NCI-H1048 (cell line): ENCODE measurements around the gene ERFL.

Source experiments
- DNase-seq: peaks from one replicate; lab custom pipeline; 2025; lab: John Stamatoyannopoulos, UW

The ERFL gene

DNA sequence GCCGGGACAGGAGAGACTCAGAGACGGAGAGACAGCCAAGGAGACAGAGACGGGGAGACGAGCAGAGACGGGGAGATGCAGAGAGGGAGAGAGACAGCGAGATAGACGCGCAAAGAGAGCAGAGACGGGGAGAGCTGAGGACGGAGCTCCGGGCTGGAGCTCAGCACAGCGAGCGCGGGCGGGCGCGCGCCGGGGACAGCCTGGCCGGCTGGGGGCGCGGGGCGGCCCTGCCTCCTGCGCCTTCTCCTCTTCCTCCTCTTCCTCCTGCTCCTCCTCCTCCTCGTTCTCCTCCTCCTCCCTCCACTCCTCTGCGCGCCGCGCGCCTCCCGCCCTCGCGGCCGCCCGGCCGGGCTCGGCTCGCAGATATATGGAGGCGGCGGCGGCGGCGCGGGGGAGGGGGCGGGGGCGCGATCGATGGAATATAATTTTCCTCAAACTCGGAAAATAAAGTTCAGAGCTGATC is at the start of gene ERFL:
Gene ERFL, minus strand, starts transcription at position 229 of the 463 bp plus-strand sequence. CDS start 15,530 bp downstream, outside the sequence.
- no peak for DNase-seq

DNA sequence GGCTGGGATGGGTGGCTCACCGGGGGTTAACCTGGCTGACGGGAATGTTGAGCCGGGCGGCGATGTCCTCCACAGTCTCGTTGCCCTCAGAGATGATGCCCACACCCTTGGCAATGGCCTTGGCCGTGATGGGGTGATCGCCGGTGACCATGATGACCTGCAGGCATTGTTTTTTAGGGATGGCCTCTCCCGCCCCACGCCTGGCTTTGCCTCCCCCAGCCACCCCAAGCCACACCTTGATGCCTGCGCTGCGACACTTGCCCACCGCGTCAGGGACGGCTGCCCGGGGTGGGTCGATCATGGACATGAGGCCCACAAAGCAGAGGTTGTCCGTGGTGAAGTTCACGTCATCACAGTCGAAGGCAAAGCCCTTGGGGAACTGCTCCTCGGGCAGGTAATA is 49.7 kb upstream of the ERFL start:
- DNase-seq: no peak

DNA sequence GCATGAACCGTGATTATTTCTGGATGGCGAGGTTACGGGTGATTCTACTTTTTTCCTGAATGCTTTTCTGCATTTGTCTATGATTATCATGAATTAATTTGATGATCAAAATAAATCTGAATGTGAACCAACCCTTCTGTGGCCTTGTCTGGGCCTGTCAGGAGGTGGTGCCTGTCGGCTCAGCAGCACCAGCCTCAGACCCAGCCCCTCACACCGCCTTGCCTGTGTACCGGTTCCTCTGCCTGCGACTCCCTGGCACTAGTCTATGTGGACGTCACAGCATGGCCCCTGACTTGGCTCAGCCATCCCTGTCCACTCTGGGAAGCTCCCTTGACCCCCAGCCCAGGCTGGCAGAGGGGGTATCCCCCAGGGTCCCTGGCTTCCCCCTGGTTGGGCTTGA is 46.4 kb upstream of the ERFL start:
- no peak for DNase-seq

DNA sequence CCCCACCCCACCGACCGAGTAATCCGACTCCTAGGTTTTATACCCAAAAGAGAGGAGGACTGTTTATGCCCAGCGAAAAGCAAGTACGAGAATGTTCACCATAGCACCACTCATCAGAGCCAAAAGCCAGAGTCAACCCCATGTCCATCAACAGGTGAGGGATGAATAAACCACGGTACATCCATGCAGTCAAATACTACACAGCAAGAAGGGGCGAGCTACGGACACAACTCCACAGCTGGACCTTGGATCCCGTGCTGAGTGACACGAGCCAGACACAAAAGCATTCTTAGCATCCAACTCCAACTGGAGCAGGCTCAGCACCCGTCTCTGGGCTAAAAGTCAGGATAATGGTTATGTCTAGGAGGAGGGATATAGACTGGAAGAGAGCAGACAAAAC is 43.1 kb upstream of the ERFL start:
- DNase-seq: no peak

DNA sequence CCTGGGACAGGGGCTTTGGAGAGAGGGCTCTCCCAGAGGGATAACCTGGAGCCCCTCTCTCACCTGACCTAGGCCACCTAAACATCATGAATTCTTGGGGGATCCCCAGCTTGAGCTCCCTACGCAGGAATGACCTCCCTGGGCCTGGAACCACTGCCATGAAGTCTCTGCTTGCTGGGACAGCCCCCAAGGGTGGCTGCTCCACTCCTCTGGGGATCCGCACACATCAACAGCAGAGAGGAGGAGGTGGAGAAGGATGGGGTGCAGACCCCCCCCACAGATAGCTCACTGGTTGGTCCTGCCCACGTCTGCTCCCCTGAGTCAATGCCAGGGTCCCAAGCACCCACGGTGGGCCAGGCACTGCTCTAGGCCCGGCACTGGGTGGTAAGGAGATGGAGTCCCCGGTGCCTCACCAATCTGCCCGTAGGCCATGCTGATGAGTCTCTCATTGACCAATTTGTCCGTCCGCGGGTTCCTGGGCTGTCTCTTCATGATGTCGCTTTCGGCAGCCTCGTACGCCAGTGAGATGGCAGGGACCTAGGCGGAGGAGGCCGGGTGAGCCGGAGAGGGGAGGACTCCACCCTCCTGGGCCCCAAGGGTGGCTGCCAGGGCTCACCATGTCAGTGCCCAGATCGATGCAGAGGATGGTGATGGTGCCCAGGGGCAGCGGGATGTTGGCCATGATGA is 41.7 kb upstream of the ERFL start:
- no peak for DNase-seq

DNA sequence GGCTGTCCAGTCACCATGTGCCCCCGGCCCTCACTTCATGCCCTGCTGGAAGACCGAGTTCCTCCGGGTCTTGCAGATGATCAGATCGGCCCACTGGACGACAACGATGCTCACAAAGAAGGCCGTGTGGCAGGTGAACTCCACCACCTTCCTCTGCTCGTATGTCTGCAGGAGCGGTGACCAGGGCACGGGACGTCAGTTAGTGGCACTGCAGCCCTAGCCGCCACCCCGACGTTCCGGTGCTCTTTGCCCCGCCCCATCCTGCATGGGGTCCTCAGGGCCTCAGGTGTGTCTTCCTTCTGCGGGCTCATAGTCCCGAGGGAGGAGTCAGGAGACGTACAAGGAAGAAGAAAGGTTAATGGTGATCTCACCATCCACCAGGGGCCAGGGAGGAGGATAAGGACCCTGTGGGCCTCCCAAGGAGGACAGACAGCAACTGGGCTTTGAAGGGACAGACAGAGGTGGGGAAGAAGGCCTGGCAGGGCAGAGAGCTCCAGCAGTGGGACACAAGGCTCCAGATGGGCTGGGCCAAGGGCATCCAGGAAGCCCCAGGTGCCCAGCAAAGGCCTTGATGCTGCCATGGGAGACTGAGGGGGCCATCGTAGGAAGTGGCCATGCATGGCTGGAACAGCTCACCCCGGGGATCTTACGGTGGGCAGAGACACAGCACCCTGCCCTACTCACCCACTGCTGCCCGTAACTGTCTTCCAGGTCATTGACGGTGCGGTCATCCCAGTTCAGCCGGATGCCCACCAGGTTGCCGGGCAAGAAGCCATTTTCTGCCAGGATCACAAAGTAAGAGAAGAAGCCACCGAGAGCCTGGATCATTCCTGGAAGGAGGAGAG is 40.7 kb upstream of the ERFL start:
- DNase-seq: no peak

DNA sequence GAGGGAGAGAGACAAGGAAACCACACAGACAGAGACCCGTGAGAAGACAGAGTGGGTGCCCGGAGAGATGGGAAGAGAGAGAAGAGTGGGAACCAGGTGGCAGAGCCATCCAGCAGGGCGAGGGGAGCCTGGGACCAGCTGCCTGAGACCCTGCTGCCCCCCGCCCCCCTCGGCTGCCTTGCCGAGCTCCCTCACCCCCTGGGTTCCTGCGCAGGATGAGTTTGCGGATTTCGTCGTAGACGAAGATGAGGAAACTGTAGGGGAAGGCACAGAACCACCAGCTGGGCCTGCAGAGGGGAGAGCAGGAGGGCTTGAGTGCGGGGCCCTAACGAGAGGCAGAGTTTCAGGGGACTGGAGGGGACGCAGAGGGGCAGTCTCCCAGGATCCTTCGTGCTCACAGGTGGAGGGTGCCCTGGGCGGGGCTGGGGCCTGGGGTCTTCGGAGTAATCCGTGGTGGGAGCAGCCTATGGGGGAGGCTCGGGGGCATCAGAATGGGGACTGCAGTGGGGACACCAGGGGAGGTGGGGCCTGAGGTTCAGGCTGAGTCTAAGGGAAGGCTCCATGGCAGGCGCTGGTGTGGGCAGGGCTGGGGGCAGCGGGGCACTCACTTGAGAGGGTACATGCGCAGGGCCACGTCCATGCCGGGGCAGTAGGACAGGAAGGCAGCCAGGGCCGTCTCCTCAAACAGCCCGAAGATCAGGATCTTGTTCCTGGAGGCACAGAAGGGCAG is 39.0 kb upstream of the ERFL start:
- DNase-seq: no peak

DNA sequence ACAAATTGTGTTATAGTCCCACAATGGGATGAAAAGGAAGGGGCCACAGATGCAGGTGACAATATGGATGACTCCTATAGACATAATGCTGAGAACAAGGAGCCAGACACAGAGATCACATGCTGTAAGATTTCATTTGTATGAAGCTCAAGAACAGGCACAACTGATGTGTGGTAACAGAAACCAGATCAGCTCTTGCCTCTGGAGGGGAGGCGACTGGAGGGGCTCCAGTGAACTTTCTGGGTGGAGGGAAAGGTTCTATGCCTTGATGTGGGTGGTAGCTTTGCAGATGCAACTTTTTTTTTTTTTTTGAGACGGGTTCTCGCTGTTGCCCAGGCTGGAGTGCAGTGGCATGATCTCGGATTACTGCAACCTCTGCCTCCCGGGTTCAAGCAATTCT is 36.9 kb upstream of the ERFL start:
- no peak for DNase-seq

DNA sequence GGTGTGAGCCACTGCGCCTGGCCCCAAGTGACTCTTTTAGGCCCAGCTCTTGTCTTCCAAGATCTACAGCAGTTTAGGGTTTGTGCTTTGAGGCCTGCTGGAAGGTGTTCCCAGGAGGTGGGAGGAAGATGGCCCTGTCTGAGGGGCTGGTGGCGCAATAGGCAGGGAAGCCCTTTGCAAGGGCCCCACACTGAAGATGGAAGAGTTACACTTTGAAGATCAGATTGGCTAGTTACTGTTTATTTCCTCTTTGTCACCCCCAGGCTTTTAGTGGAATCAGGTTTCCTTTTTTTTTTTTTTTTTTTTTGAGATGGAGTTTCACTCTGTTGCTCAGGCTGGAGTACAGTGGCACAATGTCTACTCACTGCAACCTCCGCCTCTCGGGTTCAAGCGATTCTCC is 32.7 kb upstream of the ERFL start:
- no peak for DNase-seq

DNA sequence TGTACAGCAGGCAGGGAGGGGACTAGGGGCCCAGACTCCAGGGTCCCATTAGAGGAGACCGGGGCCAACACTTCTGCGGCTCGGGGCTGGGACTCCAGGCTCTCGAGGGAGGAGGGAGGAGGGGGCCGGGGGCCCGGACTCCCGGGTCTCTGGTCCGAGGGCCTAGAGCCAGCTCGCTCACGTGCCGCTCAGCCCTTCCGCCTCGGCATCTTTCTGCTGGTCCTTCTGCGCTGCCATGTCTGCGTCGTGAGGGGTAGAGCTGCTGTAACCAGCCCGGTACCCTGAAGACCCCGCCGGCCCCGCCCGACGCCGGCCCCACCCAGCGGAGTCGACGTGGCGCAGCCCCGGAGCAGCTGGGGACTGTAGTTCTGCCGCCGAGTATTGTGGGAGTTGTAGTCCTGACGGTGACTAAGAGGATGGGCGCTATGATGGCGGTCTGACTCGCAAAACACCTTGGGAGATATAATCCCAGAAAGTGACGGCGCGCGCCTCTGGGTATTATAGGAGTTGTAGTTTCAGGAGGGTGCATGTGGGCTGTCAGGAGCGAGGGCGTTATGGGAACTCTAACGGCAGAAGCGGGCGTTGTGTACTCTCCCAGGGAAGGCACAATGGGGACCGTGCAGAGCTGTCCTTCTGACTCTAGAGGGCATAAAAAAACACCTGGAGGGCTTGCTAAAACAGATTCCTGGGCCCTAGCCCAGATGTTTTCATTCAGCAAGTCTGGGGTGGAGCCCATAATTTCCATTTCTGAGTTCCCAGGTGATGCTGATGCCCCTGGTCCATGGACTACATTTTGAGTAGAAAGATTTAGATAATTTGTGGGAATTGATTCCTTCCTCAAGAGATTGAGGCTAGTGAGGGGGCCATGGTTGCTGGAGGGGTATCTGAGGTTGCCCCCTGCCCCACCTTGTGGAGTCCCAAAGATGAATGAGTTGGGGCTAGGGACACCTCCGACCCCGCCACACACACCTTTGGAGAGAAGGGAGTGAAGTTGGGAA is 31.1 kb upstream of the ERFL start, which contains the start of gene RABAC1:
Gene RABAC1, minus strand, starts transcription at position 266 of the 998 bp plus-strand sequence. Its CDS starts 29 bp downstream, at position 237.
- peak; percentile 74 for DNase-seq

DNA sequence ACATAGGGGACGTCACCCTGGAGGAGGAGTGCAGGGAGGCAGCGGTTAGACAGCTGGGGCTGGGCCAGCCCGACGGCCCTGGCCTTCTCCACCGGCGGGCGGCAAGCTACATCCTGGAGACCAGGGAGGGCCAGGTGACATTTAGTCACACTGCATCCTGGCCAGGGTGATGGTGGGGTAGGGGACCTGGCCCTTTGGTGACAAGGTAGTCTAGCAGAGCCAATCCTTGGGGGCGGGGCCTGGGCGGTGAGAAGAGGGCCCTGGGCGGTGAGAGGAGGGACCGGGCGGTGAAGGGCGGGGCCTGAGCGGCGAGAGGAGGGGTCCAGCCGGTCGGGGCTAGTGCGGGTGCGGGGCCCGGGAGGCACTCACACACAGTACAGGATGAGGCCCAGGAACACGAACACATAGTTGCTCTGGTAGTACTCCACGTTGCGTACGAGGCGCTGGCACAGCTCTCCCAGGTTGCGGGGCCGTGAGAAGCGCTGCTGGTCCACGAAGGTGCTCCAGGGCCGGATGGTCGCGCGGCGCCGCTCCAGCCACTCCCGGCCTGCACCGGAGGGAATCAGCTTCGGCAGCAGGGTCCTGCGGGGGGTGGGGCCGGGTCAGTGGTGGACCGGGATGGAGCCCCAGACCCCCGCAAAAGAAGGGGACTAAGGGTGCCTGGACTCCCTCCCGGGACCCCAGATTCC is 30.3 kb upstream of the ERFL start:
- DNase-seq: peak; percentile 23

DNA sequence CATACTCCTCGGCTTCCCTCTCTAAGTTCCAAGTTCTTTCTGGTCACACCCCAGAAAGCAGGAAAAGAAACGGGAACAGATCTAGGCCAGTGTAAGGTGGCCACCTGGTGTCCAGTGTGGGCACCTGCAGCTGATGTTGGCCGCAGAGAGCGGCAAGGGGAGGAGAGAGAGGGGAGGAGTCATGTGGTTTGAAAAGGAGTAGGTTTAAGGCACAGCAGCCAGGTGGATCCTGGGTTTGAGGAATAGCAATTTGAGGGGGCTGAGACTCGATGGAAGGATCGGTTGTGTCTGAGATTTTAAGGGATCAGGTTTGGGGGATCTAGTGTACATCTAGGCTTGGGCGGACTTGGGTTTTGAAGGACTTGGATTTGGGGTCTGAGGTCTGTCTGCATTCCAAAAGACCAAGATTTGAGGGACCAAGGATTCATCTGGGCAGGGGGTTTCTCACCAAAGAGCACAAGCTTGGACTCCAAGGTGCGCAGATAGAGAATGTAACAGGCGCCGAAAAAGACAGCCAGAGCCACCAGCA is 29.7 kb upstream of the ERFL start:
- no peak for DNase-seq

DNA sequence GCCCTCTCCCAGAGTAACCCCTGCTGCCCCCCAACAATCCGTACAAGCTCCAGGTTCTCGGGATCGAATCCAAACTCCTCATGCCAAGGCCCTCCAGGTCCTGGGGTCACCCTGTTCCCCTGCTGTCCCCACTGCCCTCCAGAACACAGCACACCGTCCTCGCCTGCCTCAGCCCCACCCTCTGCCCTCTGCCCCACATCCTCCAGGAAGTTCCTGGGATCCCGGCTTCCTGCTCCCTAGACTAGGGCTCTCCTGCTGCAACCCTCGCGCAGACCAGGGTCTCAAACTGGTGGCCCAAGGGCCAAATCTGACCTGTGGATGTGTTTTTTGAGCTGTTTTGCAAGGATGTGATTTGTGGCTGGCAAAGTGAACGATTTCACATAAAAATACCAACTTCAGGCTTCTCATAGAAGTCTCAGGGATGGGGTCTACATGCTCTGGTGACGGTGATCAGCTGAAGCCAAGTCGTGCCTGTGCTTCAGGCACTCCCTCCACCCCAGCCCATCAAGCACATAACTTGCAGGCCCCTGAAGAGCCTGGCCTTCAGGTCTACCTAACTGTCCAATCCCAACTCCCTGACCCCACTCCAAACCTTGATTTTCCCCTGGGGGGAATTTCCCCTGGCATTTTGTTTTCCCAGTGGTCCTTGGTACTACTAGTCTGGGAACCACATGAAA is 29.1 kb upstream of the ERFL start:
- DNase-seq: no peak

DNA sequence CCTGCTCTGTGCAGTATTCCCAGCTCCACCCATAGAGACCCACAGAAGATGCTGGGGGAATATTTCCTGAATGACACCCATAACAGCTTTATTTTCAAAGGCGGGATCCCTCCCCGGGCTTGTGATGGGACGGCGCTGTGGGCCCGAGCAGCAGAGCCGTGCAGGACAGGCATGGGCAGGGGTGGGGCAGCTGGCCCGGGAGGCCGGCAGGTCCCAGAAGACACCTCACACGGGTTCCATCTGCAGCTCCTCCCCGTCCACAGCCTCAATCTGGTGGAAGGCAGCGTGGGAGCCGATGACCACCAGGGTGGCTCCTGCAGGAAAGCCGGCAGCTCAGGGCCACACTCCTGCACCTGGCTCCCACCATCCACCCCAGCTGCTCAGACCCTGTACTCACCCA is 28.4 kb upstream of the ERFL start:
- DNase-seq: no peak

DNA sequence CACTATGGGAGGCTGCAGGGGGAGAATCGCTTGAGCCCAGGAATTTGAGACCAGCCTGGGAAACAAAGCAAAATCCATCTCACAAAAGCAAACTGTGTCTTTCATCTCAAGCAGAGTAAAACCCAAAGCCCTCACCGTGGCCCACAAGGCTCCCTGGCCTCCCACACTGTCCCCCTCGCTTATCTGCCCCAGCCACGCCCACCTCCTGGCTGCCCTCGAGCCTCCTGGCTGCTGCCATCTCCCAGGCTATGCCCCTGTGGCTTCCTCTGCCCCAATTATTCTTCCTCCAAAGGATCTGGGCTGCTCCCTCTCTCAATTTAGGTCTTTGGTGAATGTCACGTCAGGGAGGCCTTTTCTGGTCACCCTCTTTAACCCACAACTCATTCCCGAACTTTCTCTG is 27.3 kb upstream of the ERFL start:
- DNase-seq: no peak

DNA sequence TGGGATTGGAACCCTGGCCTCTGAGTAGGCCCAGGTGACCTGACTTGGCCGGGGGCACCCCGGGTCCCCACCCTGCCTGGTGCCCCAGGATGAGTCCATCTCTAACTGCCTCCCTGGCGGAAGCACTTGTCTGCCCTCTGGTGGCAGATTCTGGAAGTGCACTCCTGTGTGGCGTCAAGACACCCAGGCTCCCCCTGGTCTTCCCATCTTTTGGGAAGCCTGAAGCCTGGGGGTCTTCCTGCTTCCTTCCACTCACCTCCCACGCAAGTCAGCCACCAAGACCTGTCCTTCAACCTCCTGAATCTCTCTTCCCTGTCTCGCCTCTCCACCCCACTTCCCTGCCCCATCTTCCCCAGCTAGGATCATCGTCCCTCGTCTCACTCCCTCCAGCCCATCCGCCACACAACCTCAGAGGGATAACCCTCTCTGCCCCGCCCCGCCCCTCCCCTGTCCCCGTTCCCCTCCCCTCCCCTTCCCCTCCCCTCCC is 23.5 kb upstream of the ERFL start:
- DNase-seq: peak; percentile 48

DNA sequence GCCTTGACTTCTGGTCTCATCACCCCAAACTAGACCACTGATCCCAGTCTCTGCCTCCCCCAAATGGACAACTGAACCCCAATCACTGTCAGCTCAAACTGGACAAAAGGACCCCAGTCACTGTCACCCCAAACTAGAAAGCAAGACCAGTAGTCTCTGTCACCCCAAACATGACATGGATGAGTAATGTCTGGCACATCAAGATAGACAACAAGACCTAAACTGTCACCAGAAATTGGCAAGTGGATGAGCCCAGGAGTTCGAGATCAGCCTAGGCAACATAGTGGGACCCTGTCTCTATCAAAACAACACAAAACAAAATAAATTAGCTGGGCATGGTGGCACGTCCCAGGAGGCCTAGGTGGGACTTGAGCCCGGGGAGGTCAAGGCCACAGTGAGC is 18.8 kb upstream of the ERFL start:
- no peak for DNase-seq

DNA sequence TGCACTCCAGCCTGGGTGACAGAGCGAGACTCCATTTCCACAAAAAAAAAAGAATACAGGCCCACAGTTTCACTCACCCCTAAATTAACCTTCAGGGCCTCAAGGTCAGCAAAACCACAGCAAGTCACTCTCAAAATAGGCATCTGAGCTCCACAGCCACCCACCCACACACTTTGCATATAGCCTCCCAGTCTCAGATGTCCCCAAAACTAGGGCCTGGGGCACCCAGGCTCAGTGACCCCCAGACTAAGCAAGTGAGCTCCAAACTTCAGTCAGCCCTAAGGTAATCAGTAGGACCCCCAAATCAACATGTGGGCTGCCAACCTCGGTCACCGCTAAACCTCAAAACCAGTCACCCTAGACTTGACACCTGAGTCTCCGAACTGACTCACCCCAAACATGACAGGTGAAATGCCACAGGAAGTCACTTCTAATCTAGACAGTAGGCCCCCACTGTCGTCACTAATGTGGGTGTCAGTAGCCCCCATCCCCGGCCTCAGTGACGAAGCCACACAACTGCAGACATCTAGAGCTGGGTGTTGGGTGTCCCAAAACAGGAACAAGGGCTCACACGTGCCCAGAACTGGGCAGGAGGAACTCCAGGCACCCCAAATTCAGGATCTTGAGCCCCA is 17.0 kb upstream of the ERFL start:
- no peak for DNase-seq

DNA sequence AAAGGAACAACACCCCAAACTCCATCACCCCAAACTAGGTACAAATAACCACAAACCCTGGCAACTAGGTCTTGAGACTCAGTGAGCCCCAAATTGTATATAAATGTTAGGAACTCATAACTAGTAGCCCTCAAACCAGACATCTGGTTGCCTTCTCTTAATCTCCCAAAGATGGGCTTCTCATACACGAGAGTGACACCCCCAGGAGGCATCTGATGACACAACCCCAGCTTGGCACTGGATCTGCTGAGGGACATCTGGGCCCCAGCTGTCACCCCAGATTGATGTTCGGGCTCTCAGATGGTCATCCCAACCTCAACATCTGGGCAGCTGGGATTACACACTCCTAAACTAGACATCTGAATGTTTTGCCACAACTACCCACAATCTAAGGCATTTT is 16.1 kb upstream of the ERFL start:
- DNase-seq: no peak
